PC-3 (cell line): Measurements from ENCODE around the gene DHCR7. TPM values are rescaled to one million over a fixed set of nuclear protein-coding genes. Genes with fewer than 3 reads are reported as not detected.

Experiments used
- ATAC-seq: fragments of 200-7000 bp; cut with Tn5 transposase; 2 replicates; pipeline ENCODE4 v1.9.1; 2020; ENCODE audit warnings: mild to moderate bottlenecking, moderate library complexity
- BruUV-seq: library from RNA; stranded (reverse); fragments of 400-500 nt; replicated peaks from 2 replicates; lab custom pipeline; 2021; lab: Mats Ljungman, UMichigan
- CTCF ChIA-PET: fragments of 300-600 bp; sonication (Branson Sonifier 250); formaldehyde crosslinking; loops from one replicate; lab custom pipeline; 2022; ENCODE audit warnings: antibody characterized with exemption; lab: Charles Lee
- POLR2A ChIA-PET: fragments of 300-600 bp; sonication (Branson Sonifier 250); formaldehyde crosslinking; loops from one replicate; lab custom pipeline; 2022; ENCODE audit warnings: antibody characterized with exemption; ENCODE audit not compliant: unreplicated experiment; lab: Charles Lee
- DNase-seq: peaks from one replicate; pipeline ENCODE4 v3.0.0-alpha.2; 2015
- H2AFZ ChIP-seq: fragments of 300-600 bp; sonication (generic); 2 replicates; pipeline ENCODE4 v1.6.0; 2016; ENCODE audit warnings: antibody characterized with exemption, low read length
- H3F3A ChIP-seq: fragments of 300-600 bp; sonication (generic); one replicate; pipeline ENCODE4 v1.6.0; 2017; ENCODE audit warnings: antibody characterized with exemption, low read length, control low read depth, mild to moderate bottlenecking; ENCODE audit not compliant: unreplicated experiment
- H3K27ac ChIP-seq: fragments of 300-600 bp; sonication (generic); 2 replicates; pipeline ENCODE4 v1.5.1; 2016; ENCODE audit warnings: mild to moderate bottlenecking, low read length
- H3K27me3 ChIP-seq: fragments of 300-600 bp; sonication (generic); 2 replicates; pipeline ENCODE4 v1.6.1; 2016; ENCODE audit warnings: low read length, mixed read lengths
- H3K36me3 ChIP-seq: fragments of 300-600 bp; sonication (generic); 2 replicates; pipeline ENCODE4 v1.6.1; 2016; ENCODE audit warnings: low read depth, mixed run types, low read length, mixed read lengths
- H3K4me1 ChIP-seq: fragments of 300-600 bp; sonication (generic); 2 replicates; pipeline ENCODE4 v1.5.1; 2016; ENCODE audit warnings: low read length; ENCODE audit not compliant: insufficient read depth
- H3K4me2 ChIP-seq: fragments of 300-600 bp; sonication (generic); 2 replicates; pipeline ENCODE4 v1.6.0; 2016; ENCODE audit warnings: low read length
- H3K4me3 ChIP-seq: fragments of 300-600 bp; sonication (generic); 2 replicates; pipeline ENCODE4 v1.5.1; 2016; ENCODE audit warnings: mild to moderate bottlenecking, low read length, mixed read lengths
- H3K79me2 ChIP-seq: fragments of 300-600 bp; sonication (generic); 2 replicates; pipeline ENCODE4 v1.6.1; 2017; ENCODE audit warnings: low read length, mixed read lengths
- H3K9ac ChIP-seq: fragments of 300-600 bp; sonication (generic); 2 replicates; pipeline ENCODE4 v1.6.0; 2016; ENCODE audit warnings: mild to moderate bottlenecking, low read length
- H3K9me2 ChIP-seq: fragments of 300-600 bp; sonication (generic); replicated peaks from 2 replicates; pipeline ENCODE4 v1.6.1; 2016; ENCODE audit warnings: mixed run types, low read length, mixed read lengths
- H3K9me3 ChIP-seq: fragments of 300-600 bp; sonication (generic); 2 replicates; pipeline ENCODE4 v1.6.1; 2016; ENCODE audit warnings: low read length, mixed read lengths
- H4K20me1 ChIP-seq: fragments of 300-600 bp; sonication (generic); 2 replicates; pipeline ENCODE4 v1.6.1; 2016; ENCODE audit warnings: low read length, mixed read lengths
- EZH2 ChIP-seq: fragments of 300-600 bp; sonication (generic); IDR thresholded peaks from one replicate; pipeline ENCODE4 v1.6.1; 2017; ENCODE audit warnings: antibody characterized with exemption, mild to moderate bottlenecking, low read length; ENCODE audit not compliant: unreplicated experiment
- EZH2phosphoT487 ChIP-seq: fragments of 300-600 bp; sonication (generic); IDR thresholded peaks from 2 replicates; pipeline ENCODE4 v1.6.1; 2018; ENCODE audit warnings: mild to moderate bottlenecking, antibody characterized with exemption, low read length, borderline replicate concordance
- intact Hi-C: fragments of 100-400 bp; cut with micrococcal nuclease; formaldehyde crosslinking; loops from 2 replicates; pipeline ENCODE4 v1.9.0; 2023
- total RNA-seq: library from RNA; depleted of rRNA; stranded (reverse); fragments of >200 nt; gene quantifications from 2 replicates; pipeline ENCODE4 v1.2.3, GENCODE V29; 2014
- TF ChIP-seq, protein P1 (sequence below): fragments of 300-600 bp; sonication (generic); conservative IDR thresholded peaks from 2 replicates; pipeline ENCODE4 v1.5.1; 2017; ENCODE audit warnings: antibody characterized with exemption, low read depth, mild to moderate bottlenecking, low read length

The DHCR7 gene
- total RNA-seq, 1 experiment from 2014 or later, result 127 TPM

DNA sequence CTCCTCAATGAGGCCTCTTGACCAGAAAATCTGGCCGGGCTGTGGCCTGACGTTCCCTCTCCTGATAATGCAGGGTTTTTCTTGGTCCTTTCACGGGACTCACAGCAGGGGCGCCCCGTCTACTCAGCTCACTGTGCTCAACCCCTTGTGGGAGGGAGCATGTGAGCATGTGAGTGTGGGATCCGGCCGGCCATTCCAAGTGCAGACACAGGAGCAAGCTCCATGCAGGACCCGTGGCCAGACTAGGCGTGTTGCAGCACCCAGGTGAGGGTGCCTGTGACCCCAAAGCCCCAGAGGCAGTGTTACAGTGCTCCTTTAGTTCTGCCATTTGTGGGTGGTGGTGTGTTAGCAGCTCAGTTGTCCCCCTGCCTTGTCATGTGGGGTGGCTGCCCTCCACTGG, 18.0 kb downstream of the DHCR7 start:
- Histone ChIP-seq H3K27me3 (no peaks in the 10 kb centered on the region), H3F3A (no peaks in the 10 kb centered on the region), H3K79me2 (no peaks in the 10 kb centered on the region), H3K9ac (no peak overlapping the region), H3K27ac (no peak overlapping the region), H3K9me3 (no peaks in the 10 kb centered on the region), H3K4me2 (no peak overlapping the region), H3K4me1 (peaks cover 31% of the 10 kb centered on the region), H2AFZ (no peak overlapping the region), H3K36me3 (no peaks in the 10 kb centered on the region; the same call in 1 of the 2 replicates), H3K4me3 (no peak overlapping the region), H4K20me1 (no peaks in the 10 kb centered on the region), H3K9me2 (no peaks in the 10 kb centered on the region)
- CTCF ChIA-PET, result no interaction called here
- TF ChIP-seq, protein P1, sequence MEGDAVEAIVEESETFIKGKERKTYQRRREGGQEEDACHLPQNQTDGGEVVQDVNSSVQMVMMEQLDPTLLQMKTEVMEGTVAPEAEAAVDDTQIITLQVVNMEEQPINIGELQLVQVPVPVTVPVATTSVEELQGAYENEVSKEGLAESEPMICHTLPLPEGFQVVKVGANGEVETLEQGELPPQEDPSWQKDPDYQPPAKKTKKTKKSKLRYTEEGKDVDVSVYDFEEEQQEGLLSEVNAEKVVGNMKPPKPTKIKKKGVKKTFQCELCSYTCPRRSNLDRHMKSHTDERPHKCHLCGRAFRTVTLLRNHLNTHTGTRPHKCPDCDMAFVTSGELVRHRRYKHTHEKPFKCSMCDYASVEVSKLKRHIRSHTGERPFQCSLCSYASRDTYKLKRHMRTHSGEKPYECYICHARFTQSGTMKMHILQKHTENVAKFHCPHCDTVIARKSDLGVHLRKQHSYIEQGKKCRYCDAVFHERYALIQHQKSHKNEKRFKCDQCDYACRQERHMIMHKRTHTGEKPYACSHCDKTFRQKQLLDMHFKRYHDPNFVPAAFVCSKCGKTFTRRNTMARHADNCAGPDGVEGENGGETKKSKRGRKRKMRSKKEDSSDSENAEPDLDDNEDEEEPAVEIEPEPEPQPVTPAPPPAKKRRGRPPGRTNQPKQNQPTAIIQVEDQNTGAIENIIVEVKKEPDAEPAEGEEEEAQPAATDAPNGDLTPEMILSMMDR, result no peak
- TF ChIP-seq EZH2phosphoT487, result no peak
- no peak for TF ChIP-seq EZH2
- ATAC-seq (no peak), DNase-seq (no peak)
- POLR2A ChIA-PET, result interaction anchor here (0.6 kb wide), 2 partner anchors 12 to 23 kb away, joined by 3 read pairs; partner anchors contain the start of gene NADSYN1
- intact Hi-C loops, result no loop called here
- BruUV-seq, result no TSS peak

DNA sequence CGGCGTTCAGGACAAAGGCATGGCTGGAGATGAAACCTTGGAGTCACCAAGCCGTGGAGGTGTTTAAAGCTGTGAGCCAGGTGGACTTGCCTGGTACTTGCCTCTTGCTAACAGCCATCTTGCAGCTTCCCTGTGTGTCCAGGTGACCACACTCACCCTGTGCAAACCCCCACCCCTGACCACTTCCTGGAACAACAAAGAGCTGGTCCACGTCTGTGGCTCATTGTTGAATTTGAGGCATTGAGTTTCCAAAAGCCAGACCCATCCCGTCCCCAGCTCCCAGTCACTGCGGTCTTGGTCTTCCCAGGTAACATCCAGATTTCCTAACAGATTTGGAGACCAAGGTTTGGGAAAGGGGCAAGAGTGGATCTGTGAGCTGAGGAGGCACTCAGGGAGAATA, 18.5 kb downstream of the DHCR7 start:
- H3K36me3 ChIP-seq, result no peaks in the 10 kb centered on the region
- ChIA-PET POLR2A (no interaction called here), CTCF (no interaction called here)
- H3K9me2 ChIP-seq, result no peaks in the 10 kb centered on the region
- H3K4me2 ChIP-seq, result no peak overlapping the region
- H2AFZ ChIP-seq, result no peak overlapping the region
- peaks cover 32% of the 10 kb centered on the region for H3K4me1 ChIP-seq
- BruUV-seq, result no TSS peak
- TF ChIP-seq EZH2phosphoT487 (no peak), EZH2 (no peak)
- no peak for ATAC-seq
- H3K27ac ChIP-seq, result no peak overlapping the region
- DNase-seq, result peak; percentile 31
- H4K20me1 ChIP-seq, result no peaks in the 10 kb centered on the region
- H3K9me3 ChIP-seq, result no peaks in the 10 kb centered on the region
- intact Hi-C loops, result no loop called here
- H3F3A ChIP-seq, result no peaks in the 10 kb centered on the region
- H3K4me3 ChIP-seq, result no peak overlapping the region
- no peaks in the 10 kb centered on the region for H3K27me3 ChIP-seq
- H3K9ac ChIP-seq, result no peak overlapping the region
- H3K79me2 ChIP-seq, result no peaks in the 10 kb centered on the region

DNA sequence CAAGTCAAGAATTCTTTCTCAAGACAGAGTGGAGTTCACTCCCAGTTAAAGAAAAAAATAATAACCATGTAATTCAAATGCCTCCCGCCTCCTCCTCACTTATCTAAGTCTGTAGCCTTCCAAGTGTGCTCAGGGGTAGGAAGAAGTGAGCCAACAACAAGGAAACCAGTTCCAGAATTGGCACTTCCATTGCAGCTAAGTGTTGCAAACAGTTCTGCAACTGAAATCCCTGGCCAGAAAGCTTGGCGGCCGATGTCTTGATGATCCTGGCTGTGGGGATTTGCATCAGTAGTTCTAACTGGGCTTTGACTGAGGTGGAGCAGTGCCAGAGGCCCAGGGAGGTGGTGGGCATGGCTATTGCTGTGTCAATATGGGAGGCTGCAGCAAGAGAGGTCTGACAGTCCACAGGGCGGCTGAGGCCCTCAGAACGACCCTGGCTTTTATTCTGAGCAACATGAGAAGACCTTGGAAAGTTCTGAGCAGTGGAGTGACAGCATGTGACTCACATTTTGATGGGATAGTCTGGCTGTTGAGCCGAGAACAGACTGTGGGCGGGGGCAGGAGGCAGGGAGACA, 19.2 kb downstream of the DHCR7 start:
- no peaks in the 10 kb centered on the region for H3K36me3 ChIP-seq
- POLR2A ChIA-PET, result no interaction called here

More for the DNA sequence above, 19.2 kb downstream of the DHCR7 start:
- CTCF ChIA-PET, result no interaction called here
- Histone ChIP-seq H4K20me1 (no peaks in the 10 kb centered on the region), H3K79me2 (no peaks in the 10 kb centered on the region), H3K9me2 (no peaks in the 10 kb centered on the region), H3K4me3 (no peak overlapping the region), H3K9ac (no peak overlapping the region), H3K9me3 (no peaks in the 10 kb centered on the region), H3K27ac (no peak overlapping the region), H3K27me3 (no peaks in the 10 kb centered on the region), H3F3A (no peaks in the 10 kb centered on the region), H3K4me2 (no peak overlapping the region), H3K4me1 (peaks cover 32% of the 10 kb centered on the region), H2AFZ (no peak overlapping the region)
- DNase-seq, result no peak
- intact Hi-C loops, result no loop called here
- ATAC-seq, result no peak
- TF ChIP-seq EZH2phosphoT487 (no peak), EZH2 (no peak)
- TF ChIP-seq, protein P1, result no peak
- no TSS peak for BruUV-seq
